Uterus (tissue), 4 donors: ENCODE results near the gene SLAMF7. TPM values are rescaled to one million over a fixed set of nuclear protein-coding genes. Genes with fewer than 3 reads are reported as not detected.

Experiments used
- DNase-seq, 2 donors: peaks; one replicate each; pipeline ENCODE4 v3.0.0-alpha.2; 2019 to 2020
- H3K27ac ChIP-seq, 2 donors: fragments of 200-600 bp; sonication (generic); 1 replicate in 1 of 2; 2 replicates in 1 of 2; pipeline ENCODE4 v1.5.1; 2016 to 2018
- H3K27me3 ChIP-seq, 2 donors: fragments of 200-600 bp; sonication (generic); one replicate each; pipeline ENCODE4 v1.5.1; 2018 to 2019; ENCODE audit warnings: control low read depth in 1 of 2
- H3K36me3 ChIP-seq, 2 donors: fragments of 200-600 bp; sonication (generic); one replicate each; pipeline ENCODE4 v1.5.1; 2019; ENCODE audit warnings: control low read depth in 1 of 2
- H3K4me1 ChIP-seq, 2 donors: fragments of 200-600 bp; sonication (generic); one replicate each; pipeline ENCODE4 v1.5.1; 2018 to 2019; ENCODE audit warnings: control low read depth in 1 of 2
- H3K4me3 ChIP-seq, 2 donors: fragments of 200-600 bp; sonication (generic); 1 replicate in 1 of 2; 2 replicates in 1 of 2; pipeline ENCODE4 v1.5.1; 2018 to 2019; ENCODE audit warnings: mild to moderate bottlenecking in 1 of 2
- H3K9me3 ChIP-seq, 2 donors: fragments of 200-600 bp; sonication (generic); one replicate each; pipeline ENCODE4 v1.5.1; 2019; ENCODE audit warnings: control low read depth in 1 of 2
- CTCF ChIP-seq, 4 experiments: fragments of 200-600 bp in 2 of 4; fragments of 450-650 bp in 2 of 4; sonication (generic) in 2 of 4; IDR thresholded peaks; one replicate each; pipeline ENCODE4 v1.5.1; 2016 to 2019; ENCODE audit warnings: antibody characterized with exemption in 4 of 4, mild to moderate bottlenecking in 2 of 4, moderate library complexity in 1 of 4
- POLR2A ChIP-seq, 2 donors: fragments of 450-650 bp; IDR thresholded peaks; one replicate each; pipeline ENCODE4 v1.6.1; 2016; ENCODE audit warnings: antibody characterized with exemption in 2 of 2, mild to moderate bottlenecking in 1 of 2, moderate library complexity in 1 of 2
- intact Hi-C: fragments of 100-400 bp; cut with DNase I; formaldehyde crosslinking; loops from one replicate; pipeline ENCODE4 v1.15.1; 2023; ENCODE audit warnings: low total_unique reads
- total RNA-seq, 4 donors: library from RNA; depleted of rRNA in 3 of 4; stranded (reverse); fragments of >200 nt in 3 of 4; gene quantifications; one replicate each; pipeline versions ENCODE4 v1.1.0 to v1.2.4, GENCODE V29; 2014 to 2023
- donor health status: DM: yes; HTN: yes; CAD: no.

The SLAMF7 gene
- total RNA-seq, 4 donors from 2014 or later = 0.76 to 1.6 TPM; not detected in 2

GRCh38 chr1:160742428-160743127, 3.5 kb downstream of the SLAMF7 start:
- intact Hi-C loops = no loop called here
- Histone ChIP-seq H3K36me3 (no peaks in the 10 kb centered on the region), H3K9me3 (no peaks in the 10 kb centered on the region), H3K4me1 (no peaks in the 10 kb centered on the region), H3K27ac (no peak overlapping the region), H3K27me3 (no peaks in the 10 kb centered on the region), H3K4me3 (no peak overlapping the region)
- DNase-seq = no peak
- no peak for TF ChIP-seq CTCF (IDR thresholded peaks at IDR 0.05)

- H3K27me3 ChIP-seq = no peaks in the 10 kb centered on the region
- no peaks in the 10 kb centered on the region for H3K9me3 ChIP-seq
- DNase-seq = no peak
- H3K4me1 ChIP-seq = no peaks in the 10 kb centered on the region
- intact Hi-C loops = no loop called here
- no peaks in the 10 kb centered on the region for H3K36me3 ChIP-seq
- no peak overlapping the region for H3K27ac ChIP-seq
- no peak overlapping the region for H3K4me3 ChIP-seq
- TF ChIP-seq CTCF (IDR thresholded peaks at IDR 0.05) (no peak), POLR2A (IDR thresholded peaks at IDR 0.05) (no peak)
Measured at GRCh38 chr1:160743266-160743665, 4.2 kb downstream of the SLAMF7 start.

GRCh38 chr1:160744199-160744851, 5.3 kb downstream of the SLAMF7 start:
- intact Hi-C loops = no loop called here
- no peaks in the 10 kb centered on the region for H3K36me3 ChIP-seq
- no peaks in the 10 kb centered on the region for H3K4me1 ChIP-seq
- no peaks in the 10 kb centered on the region for H3K27me3 ChIP-seq
- H3K9me3 ChIP-seq = no peaks in the 10 kb centered on the region
- no peak overlapping the region for H3K27ac ChIP-seq
- no peak for DNase-seq
- TF ChIP-seq POLR2A (IDR thresholded peaks at IDR 0.05) (no peak), CTCF (IDR thresholded peaks at IDR 0.05) (no peak)
- no peak overlapping the region for H3K4me3 ChIP-seq

GRCh38 chr1:160744852-160745520, 5.9 kb downstream of the SLAMF7 start:
- H3K36me3 ChIP-seq = no peaks in the 10 kb centered on the region
- no peak for DNase-seq
- no peaks in the 10 kb centered on the region for H3K4me1 ChIP-seq
- no peaks in the 10 kb centered on the region for H3K9me3 ChIP-seq
- H3K27me3 ChIP-seq = no peaks in the 10 kb centered on the region
- H3K27ac ChIP-seq = no peak overlapping the region
- intact Hi-C loops = no loop called here
- no peak overlapping the region for H3K4me3 ChIP-seq
- TF ChIP-seq CTCF (IDR thresholded peaks at IDR 0.05) (no peak), POLR2A (IDR thresholded peaks at IDR 0.05) (no peak)

GRCh38 chr1:160745551-160745950, 6.5 kb downstream of the SLAMF7 start:
- no peak for DNase-seq
- Histone ChIP-seq H3K9me3 (no peaks in the 10 kb centered on the region), H3K36me3 (no peaks in the 10 kb centered on the region), H3K4me1 (no peaks in the 10 kb centered on the region), H3K4me3 (no peak overlapping the region), H3K27me3 (no peaks in the 10 kb centered on the region), H3K27ac (no peak overlapping the region)
- intact Hi-C loops = no loop called here
- TF ChIP-seq CTCF (IDR thresholded peaks at IDR 0.05) (no peak), POLR2A (IDR thresholded peaks at IDR 0.05) (no peak)
